COR-L47 (cell line): ENCODE measurements around the gene SERTM2.
"Not testable (repeated sequence)": the region's sequence is repeated elsewhere in the genome, so short reads cannot be mapped to it uniquely, and the experiment has no call there.

ENCODE experiments used
- DNase-seq: peaks from one replicate; lab custom pipeline; 2025; lab: John Stamatoyannopoulos, UW

SERTM2 gene

DNA sequence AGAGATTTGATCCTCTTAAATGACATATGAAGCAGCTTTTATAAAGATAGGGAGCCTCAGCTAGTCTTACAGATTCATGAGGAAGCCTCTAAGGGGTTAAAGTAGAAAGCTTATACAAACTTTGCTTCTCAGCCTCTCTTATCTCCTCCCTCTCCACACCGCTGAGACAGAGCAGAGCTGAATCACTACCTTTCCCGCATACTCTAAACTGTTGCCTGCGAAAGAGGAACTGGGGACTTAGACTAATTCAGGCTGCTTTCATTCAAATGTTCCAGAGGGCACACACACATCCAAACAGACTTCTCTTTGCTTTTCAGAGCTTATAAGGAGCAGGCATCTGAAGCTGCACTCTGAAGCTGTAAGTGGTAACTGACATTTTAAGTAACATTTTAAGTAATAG lies at the start of gene SERTM2:
SERTM2 (plus strand) TSS at position 169 of the 400 bp plus-strand sequence. CDS start 7,213 bp downstream, outside the sequence.
- DNase-seq, result no peak

DNA sequence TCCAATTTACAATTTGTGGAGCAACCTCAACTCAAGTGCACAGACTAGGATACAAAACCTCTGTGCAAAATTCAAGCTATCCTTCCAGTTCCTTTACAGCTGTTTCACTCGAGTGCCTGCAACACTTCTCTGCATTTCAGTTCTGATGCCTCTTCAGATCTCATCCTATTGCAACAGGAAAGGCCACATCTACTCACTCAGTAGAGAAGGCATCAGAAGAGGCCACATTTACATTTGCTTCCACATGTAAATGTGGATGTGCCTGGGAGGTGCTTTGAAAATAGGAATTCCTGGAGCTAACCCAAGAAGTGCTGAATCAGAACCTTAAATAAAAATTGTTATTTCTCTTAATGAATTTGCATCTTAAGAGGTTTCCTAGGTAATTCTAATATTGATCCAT lies 45.8 kb upstream of the SERTM2 start:
- DNase-seq, result no peak

DNA sequence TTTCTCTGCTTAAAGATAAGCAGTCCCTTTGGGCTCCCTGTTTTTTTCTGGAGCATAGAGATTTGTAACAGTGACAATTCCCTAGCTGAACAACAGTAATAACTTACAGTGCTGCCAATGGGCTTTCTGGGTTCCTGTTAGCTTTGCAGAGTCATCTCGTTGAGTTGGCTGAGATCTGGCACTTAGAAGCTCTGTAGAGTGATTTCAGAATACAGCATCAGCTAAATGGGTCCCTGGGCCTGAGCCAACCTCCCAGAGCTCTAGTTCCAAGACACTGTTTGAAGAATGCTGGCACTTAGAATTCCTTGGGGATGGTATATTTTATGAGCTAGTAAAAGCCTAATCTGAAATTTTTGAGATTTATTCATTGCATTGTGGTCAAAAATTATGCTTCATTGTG lies 43.5 kb upstream of the SERTM2 start:
- no peak for DNase-seq

DNA sequence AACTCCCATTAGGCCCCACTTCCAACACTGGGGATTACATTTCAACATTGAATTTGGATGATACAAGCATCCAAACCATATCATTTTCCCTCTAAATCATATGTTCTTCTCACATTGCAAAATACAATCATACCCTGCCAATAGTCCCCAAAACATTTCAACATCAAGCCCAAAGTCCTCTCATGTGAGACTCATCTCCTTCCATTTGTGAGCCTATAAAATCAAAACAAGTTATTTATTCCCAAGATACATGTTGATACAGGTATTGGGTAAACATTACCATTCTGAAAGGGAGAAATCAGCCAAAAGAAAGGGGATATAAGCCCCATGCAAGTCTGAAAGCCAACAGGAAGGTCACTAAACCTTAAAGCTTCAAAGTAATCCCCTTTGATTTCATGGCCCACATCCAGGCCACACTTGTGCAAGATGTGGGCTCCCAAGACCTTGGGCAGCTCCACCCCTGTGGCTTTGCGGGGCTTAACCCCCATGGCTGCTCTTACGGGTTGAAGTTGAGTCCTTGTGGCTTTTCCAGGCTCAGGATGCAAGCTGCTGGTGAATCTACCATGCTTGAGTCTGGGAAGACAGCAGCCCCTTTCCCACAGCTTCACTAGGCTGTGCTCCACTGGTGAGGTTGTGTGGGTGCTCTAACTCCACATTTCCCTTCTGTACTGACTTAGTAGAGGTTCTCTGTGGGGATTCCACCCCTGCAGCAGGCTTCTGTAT lies 40.6 kb upstream of the SERTM2 start:
- DNase-seq, result no peak

DNA sequence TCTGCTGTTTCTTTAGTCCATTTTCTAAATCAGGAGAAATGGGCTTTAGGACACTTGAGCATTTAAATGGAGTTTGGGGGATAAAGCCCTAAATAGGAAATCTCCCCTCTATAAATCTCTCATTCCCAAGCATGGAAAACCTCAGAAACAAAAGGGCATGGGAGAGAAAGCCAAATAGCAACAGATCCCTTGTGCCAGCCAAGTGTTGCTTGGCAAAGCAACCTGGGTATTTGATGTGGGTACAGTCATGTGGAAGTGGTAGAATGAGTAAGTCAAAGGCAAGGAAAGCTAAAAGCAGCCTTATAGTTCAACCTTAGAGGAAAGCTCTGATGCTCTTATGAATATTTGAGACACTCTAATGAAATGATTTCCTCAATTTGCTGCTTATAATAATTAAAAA lies 29.5 kb upstream of the SERTM2 start:
- DNase-seq, result no peak

DNA sequence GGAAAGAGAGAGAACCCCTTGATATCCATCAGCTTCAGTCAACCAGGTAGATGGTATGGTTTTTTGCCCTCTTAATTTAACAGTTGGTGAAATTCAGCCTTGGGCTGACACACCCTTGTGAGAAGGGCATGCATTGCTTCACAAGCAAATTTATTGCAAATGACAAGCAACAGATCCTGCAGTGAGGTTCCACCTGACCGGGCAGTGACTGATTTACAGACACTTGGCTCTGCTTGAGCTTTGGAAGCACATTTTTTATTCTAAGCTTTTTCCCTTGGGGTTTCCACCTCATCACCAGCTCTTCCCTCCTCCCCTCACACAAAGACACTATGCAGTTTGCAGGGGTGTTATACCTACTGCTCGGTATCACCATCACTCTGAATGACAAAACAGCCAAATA lies 28.3 kb upstream of the SERTM2 start:
- DNase-seq, result no peak

DNA sequence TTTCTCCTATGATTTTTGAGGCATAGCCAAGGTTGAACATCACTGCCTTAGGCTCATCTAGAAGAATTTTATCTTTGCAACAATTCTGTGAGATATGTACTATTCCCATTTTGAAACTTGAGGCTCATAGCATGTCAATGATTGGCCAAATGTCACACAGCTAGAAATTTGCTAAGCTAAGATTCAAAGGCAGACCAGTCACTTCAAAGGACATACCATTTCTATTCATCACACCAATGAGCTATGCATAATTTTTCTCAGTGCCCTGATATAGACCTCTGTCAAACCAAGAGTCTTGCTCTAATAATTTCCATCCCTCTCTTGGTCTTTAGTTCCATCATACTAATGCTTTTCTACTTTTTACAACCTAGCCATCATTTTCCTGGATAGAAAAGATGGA lies 27.6 kb upstream of the SERTM2 start:
- DNase-seq, result no peak

DNA sequence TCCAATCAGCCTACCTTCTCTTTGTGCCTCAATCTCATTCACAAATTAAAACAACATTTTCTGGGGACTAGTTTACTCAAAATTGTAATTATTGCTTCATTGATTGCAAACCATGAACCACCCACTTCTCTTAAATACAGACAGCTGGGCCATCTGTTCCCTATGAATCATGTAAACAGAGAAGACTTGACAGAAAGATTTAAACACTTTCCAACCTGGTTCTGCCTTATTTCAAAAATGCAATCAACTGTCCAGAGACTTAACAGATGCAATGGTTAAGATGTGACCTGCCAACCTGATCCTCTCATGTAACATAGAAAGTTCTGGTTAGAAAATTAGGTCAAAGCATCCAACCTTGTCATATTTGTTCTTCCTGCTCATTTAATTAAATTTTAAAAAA lies 20.8 kb upstream of the SERTM2 start:
- DNase-seq, result no peak

DNA sequence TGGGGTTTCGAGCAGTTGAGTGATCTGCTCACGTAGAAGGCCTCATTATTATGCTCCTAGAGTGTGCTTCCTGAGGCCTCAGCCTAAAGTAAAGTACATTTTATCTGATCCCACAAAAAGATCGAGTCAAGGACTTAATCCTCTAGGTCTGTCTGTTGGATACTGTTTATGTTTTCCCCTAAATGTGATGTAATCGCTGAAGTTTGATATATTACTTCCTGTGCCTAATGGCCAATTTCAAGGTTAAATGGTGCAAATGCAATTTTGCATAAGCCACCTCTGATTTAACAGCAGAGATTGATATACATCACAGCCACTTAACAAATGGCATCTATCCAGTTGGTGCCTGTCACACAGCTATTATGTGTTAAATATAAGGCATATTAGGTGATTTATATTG lies 19.4 kb upstream of the SERTM2 start:
- DNase-seq, result no peak

DNA sequence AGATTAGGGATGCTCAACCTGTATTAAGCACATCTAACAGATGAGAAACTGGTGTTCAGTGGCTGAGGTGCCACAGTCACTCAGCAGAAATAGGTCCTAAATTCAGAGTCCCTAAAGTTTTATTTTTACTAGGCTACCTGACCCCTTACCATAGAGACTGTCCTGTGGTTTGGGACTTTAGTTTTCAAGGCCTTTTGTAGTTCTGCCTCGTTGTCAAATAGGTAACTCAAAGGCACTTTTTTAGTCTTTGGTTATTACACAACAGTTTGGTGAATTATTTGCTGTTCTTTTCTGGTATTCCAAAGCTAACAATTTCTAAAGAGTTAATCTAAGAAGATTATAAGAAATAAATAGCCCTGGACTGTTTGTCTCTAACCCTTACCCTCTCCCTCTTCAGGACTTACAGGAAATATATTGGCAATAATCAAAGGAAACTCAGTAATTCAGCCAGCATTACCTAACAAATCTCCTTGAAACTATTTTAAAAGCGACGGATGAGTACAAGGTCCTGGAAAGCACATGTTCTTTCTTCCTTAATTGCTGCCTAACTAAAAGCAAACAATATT lies 12.8 kb upstream of the SERTM2 start:
- DNase-seq, result no peak

DNA sequence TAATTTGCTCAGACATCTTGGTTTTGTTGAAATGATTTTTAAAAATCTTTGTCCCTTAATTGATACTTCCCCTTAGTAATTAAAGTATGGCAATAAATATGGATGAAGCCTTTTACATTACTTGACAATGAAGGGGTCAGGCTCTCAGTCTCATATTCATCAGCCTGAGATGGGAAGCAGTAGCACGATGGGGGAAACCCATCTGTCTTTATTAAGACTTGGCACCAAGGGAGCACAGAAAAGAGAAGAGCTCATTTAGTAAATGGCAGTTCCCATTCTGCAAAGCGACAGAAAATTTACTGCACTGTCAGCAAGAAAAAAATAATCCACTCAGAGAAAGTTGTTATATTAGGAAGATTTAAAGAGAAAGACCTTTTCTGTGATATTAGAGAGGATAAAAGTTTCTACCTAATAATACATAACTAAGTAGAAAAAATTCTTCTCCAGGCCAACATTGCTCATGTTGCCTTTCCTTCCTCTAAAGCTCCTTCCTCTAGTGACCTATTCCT lies 7.9 kb upstream of the SERTM2 start:
- DNase-seq, result no peak

DNA sequence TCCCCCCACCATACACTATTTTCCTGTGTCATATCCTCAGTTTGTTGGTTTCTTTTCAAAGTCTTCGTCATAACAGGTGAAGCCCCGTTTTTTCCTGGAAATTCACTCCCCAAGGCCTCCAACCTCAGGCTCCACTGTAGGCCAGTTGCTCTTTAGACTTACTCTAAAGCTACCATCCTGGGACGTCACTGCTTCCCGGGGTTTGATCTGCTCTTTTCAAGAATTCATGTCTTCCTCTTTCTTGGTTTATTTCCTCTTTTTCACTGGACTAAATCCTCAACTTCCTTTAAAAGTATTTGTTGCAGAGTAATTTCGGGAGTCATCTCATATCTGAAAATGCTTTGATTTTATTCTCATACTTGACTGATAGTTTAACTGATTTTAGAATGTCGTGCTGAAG lies 6.5 kb upstream of the SERTM2 start:
- no peak for DNase-seq

DNA sequence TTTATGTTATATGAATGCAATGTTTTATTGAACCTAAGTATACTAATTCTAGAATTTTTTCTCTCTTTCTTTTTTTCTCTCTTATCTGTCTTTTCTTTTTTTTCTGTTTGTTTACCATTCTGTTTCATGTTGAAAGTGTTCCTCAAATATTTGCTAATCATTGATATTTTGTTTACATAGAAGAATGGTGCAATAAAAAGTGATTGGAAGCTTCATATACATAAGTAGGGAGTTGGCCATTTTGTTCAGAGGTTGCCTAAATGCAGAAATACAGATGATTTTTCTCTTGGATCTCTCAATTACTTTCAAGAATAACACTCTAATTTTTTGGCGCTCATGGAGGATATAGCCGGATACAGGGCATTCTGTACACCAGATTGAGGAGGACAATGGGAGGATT lies 5.7 kb upstream of the SERTM2 start:
- no peak for DNase-seq

DNA sequence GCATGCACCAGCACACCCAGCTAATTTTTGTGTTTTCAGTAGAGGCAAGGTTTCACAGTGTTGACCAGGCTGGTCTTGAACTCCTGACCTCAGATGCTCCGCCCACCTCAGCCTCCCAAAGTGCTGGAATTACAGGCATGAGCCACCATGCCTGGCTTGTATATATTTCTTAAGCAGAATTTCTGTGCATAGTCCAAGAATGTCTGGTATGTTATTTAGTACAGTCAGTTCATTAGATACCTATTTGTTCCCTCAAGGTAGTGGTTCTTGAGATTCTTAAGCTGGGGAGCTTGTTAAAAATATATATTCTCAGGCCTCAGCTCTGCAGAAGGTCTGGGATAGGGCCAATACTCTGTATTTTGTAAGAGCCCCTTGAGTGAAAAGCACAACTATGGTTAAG lies 4.6 kb upstream of the SERTM2 start:
- DNase-seq, result no peak

DNA sequence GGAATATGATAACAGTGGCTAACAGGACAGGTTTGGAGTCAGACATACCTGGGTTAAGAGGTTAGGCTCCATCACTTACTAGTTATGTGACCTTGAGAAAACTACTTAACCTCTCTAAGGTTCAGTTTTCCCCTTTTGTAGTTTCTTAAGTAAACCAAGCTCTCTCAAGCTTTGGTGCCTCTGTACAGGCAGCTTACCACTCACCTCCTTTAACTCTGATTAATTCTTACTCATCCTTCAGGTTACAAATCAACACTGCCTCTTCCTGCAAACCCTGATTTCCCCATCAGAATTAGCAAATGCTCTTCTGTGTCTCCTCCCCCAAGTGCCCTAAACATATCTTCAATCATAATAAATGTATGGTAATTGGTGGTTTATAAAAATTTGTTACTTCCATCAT lies 3.5 kb upstream of the SERTM2 start:
- no peak for DNase-seq

DNA sequence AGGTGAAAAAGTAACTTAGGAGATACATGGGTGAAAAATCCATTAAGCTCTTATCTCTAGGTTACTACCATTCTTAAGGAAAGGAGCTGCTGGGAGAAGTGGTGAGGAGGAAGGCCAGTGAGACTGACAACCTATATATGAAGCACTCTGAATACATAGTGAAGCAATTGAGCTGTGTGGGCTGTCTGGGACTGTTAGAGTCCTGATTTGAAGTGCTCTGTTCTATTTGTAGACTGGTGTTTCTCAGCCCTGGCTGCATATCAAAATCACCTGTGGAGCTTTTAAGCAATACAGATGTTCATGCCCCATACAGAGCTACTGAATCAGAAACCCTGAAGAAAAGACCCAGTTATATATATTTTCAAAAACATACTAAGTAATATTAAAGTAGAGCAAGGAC lies 3.9 kb downstream of the SERTM2 start:
- DNase-seq, result no peak

DNA sequence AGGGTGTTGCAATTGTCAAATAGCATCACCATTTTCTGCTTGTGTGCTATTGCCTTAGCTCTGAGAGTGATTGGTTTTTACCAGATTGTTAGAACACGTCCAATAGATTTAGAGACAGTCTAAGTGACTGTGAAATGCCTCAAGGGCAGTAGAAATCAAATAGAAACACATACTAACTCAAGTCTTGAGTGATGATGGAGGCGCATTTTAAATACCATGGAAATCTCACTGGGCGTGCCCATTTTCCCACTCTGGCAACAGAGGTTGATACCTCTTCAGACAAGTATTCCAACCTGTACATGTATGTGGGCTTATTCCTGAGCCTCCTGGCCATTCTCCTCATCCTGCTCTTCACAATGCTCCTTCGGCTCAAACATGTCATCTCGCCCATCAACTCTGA lies 7.2 kb downstream of the SERTM2 start:
- DNase-seq, result no peak

DNA sequence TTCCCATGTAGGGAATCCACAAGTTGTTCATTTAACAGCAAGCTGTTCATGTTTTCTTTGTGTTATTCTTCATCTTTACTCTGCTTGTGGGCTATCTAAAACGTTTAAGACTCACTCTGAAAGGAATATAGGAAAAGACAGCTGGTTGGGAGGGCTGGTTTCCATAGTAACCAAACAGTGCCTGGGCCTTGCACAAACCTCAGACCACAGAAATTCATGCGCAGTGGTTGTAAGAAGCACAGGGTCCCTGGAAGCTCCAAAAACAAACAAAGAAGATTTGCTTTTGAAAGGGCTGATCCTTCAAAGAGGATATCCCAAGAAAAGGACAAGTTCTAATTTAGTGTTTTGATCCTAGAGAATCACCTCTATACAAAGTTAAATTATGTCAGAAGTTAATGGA lies 7.8 kb downstream of the SERTM2 start:
- no peak for DNase-seq

DNA sequence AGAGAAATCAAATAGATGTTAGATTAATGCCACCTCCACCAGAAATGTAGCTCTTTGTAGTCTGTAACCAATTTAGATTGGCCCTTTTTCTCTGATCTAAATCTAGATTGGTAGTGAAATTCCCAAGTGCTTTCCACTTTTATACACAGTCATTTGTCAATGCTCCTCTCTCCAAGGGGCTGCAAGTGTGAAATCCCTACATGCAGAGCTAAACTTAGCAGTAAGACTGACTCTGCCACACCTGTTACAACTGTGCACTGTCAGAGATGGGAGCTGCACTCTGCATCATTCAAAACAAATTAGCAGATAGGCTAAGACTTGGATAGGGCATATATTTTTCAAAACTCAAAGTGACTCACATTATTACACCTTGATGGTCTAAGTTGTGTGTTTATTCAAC lies 9.1 kb downstream of the SERTM2 start:
- DNase-seq, result no peak

DNA sequence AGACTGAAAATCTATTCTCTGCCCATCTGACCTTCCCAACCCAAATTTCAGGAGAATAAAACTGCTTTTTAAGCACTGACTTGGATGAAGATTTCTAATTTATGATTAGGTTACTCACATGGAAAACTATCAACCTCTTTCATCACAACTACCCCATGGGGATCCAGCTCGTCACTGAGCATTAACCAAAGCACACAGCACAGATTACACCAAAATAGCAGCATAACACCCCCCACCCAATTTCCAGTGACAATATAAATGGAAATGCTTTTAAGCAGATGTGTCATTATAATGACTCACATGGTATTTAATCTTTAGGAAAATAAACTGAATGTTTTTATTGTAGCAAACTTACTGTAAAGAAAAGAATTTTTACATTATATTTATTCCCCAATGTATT lies 9.7 kb downstream of the SERTM2 start:
- DNase-seq, result no peak

DNA sequence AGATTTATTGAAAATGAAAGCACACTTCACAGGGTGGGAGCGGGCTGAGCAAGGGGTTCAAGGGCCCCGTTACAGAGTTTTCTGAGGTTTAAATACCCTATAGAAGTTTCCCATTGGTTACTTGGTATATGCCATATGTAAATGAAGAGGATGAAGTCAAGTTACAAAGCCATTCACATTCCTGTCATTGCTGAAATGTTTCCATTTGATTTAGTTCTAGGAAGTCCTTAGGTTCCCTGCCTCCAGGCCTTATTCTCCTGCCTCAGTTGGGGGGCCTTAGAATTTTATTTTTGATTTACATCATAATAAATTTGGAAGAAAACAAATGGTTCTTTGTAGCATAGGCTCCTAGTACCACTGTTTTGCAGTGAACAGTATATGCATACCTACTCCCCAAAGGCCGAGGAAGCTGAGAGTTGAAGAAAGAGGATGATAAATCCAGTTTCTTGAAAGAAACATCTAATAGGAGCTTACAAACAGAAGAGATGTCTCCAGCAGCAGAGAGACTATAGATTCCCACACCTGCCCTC lies 31.8 kb downstream of the SERTM2 start:
- DNase-seq, result no peak

DNA sequence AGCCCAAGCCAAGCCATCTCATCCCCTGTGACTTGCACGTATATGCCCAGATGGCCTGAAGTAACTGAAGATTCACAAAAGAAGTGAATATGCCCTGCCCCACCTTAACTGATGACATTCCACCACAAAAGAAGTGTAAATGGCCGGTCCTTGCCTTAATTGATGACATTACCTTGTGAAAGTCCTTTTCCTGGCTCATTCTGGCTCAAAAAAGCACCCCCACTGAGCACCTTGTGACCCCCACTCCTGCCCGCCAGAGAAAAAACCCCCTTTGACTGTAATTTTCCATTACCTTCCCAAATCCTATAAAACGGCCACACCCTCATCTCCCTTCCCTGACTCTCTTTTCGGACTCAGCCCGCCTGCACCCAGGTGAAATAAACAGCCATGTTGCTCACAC lies 37.8 kb downstream of the SERTM2 start:
- not testable (repeated sequence) for DNase-seq

DNA sequence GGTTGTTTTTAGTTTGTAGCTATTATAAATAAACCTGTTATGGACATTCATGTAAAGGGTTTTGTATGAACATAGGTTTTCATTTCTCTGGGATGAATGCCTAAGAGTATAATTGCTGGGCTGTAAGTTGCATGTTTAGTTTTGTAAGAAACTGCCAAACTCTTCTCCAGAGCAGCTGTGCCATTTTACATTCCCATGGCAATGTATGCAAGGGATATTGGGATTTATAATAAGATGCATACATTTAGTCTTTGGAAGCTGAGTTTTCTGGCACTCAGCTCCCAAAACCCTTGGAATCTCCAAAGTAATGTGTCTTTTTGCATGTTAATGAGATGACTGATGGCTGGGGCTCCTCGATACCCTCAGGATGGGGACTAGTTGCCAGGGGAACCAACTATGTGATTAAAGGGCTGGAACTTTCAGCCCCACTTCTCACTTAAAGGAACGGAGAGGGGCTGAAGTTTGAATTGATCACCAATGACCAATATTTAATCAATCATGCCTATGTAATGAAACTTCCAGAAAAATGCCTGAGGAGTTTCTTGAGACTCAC lies 44.0 kb downstream of the SERTM2 start:
- no peak for DNase-seq
